ENCODE data around the gene ZDHHC3.

The ZDHHC3 gene

GRCh38 chr3:44976002-44976815 lies at the start of gene ZDHHC3, which contains the start of gene EXOSC7:
Gene ZDHHC3 (minus strand): TSS chr3:44976174. CDS start chr3:44959436, 16,738 bp downstream.
Gene EXOSC7 (plus strand): TSS chr3:44976244. CDS start chr3:44976278, 34 bp downstream.
- DNase-seq (ENCODE audit: low spot score): peak; percentile 83

GRCh38 chr3:45024542-45025255 lies 48.7 kb upstream of the ZDHHC3 start:
- no peak for DNase-seq (ENCODE audit: low spot score)

GRCh38 chr3:45023675-45024074 lies 47.7 kb upstream of the ZDHHC3 start:
- DNase-seq (ENCODE audit: low spot score): no peak

GRCh38 chr3:45021524-45022297 lies 45.7 kb upstream of the ZDHHC3 start:
- DNase-seq (ENCODE audit: low spot score): no peak

- DNase-seq (ENCODE audit: low spot score): no peak
These were observed 44.6 kb upstream of the ZDHHC3 start for GRCh38 chr3:45020534-45020933.

- no peak for DNase-seq (ENCODE audit: low spot score)
These were observed 41.8 kb upstream of the ZDHHC3 start for GRCh38 chr3:45017821-45018220.

GRCh38 chr3:45016916-45017315 lies 40.9 kb upstream of the ZDHHC3 start:
- DNase-seq (ENCODE audit: low spot score): no peak

- DNase-seq (ENCODE audit: low spot score): no peak
These were observed 36.6 kb upstream of the ZDHHC3 start for GRCh38 chr3:45012577-45012976.

GRCh38 chr3:45011756-45012508 lies 36.0 kb upstream of the ZDHHC3 start:
- DNase-seq (ENCODE audit: low spot score): no peak

- DNase-seq (ENCODE audit: low spot score): no peak
These were observed 34.9 kb upstream of the ZDHHC3 start for GRCh38 chr3:45010811-45011333.

GRCh38 chr3:45009868-45010267 lies 33.9 kb upstream of the ZDHHC3 start:
- DNase-seq (ENCODE audit: low spot score): no peak

GRCh38 chr3:45008117-45008516 lies 32.1 kb upstream of the ZDHHC3 start:
- no peak for DNase-seq (ENCODE audit: low spot score)

- no peak for DNase-seq (ENCODE audit: low spot score)
These were observed 31.1 kb upstream of the ZDHHC3 start for GRCh38 chr3:45007091-45007490.

- no peak for DNase-seq (ENCODE audit: low spot score)
These were observed 27.9 kb upstream of the ZDHHC3 start for GRCh38 chr3:45003859-45004258.

GRCh38 chr3:45003406-45003805 lies 27.4 kb upstream of the ZDHHC3 start:
- DNase-seq (ENCODE audit: low spot score): no peak

GRCh38 chr3:45002720-45003119 lies 26.7 kb upstream of the ZDHHC3 start:
- DNase-seq (ENCODE audit: low spot score): no peak

- DNase-seq (ENCODE audit: low spot score): no peak
These were observed 26.2 kb upstream of the ZDHHC3 start for GRCh38 chr3:45002139-45002660.

GRCh38 chr3:45001738-45002137 lies 25.8 kb upstream of the ZDHHC3 start:
- no peak for DNase-seq (ENCODE audit: low spot score)

GRCh38 chr3:45000823-45001222 lies 24.8 kb upstream of the ZDHHC3 start:
- DNase-seq (ENCODE audit: low spot score): no peak

GRCh38 chr3:44999782-45000181 lies 23.8 kb upstream of the ZDHHC3 start:
- no peak for DNase-seq (ENCODE audit: low spot score)

- no peak for DNase-seq (ENCODE audit: low spot score)
These were observed 20.6 kb upstream of the ZDHHC3 start for GRCh38 chr3:44996556-44996969.

Measured in activated CD4-positive, alpha-beta T cell treated with anti-CD3 and anti-CD28 coated beads, Interleukin-2, Interleukin-4, amounts not matched to agents 100 ng/mL and 50 ng/mL, durations not matched to agents 16 hours and 8 hours (primary cell).